Lung (tissue), 12 donors: ENCODE measurements around the gene TSPAN5. TPM values are rescaled to one million over a fixed set of nuclear protein-coding genes. Genes with fewer than 3 reads are reported as not detected.

Source experiments
- ATAC-seq: fragments of 200-7000 bp; cut with Tn5 transposase; one replicate; pipeline ENCODE4 v1.9.1; 2020; ENCODE audit warnings: moderate number of reproducible peaks; ENCODE audit not compliant: insufficient read depth, low FRiP score
- DNase-seq, 3 donors: peaks; one replicate each; pipeline ENCODE4 v3.0.0-alpha.2; 2013 to 2017
- H3K27ac ChIP-seq, 2 donors: one replicate each; pipeline ENCODE4 v1.5.1; 2013; ENCODE audit warnings: mild to moderate bottlenecking in 2 of 2, moderate library complexity in 2 of 2, control low read depth in 1 of 2, inconsistent platforms in 1 of 2, low read depth in 1 of 2, low read length in 1 of 2
- H3K27me3 ChIP-seq, 3 donors: one replicate each; pipeline ENCODE4 v1.5.1; 2013; ENCODE audit warnings: low read length in 2 of 3; ENCODE audit not compliant: control insufficient read depth in 3 of 3, insufficient read depth in 3 of 3
- H3K36me3 ChIP-seq, 4 donors: one replicate each; pipeline ENCODE4 v1.5.1; 2013; ENCODE audit warnings: low read length in 4 of 4, mild to moderate bottlenecking in 1 of 4, moderate library complexity in 1 of 4; ENCODE audit not compliant: control insufficient read depth in 4 of 4, insufficient read depth in 4 of 4
- H3K4me1 ChIP-seq, 5 donors: one replicate each; pipeline ENCODE4 v1.5.1; 2013; ENCODE audit warnings: low read length in 5 of 5, mild to moderate bottlenecking in 2 of 5, moderate library complexity in 1 of 5; ENCODE audit not compliant: control insufficient read depth in 5 of 5, insufficient read depth in 5 of 5
- H3K4me3 ChIP-seq: one replicate; pipeline ENCODE4 v1.5.1; 2013; ENCODE audit warnings: mild to moderate bottlenecking, control low read depth, moderate library complexity
- H3K9ac ChIP-seq, 2 donors: one replicate each; pipeline ENCODE4 v1.5.1; 2013; ENCODE audit warnings: low read length in 2 of 2, control low read depth in 1 of 2; ENCODE audit not compliant: insufficient read depth in 1 of 2
- H3K9me3 ChIP-seq, 4 donors: one replicate each; pipeline ENCODE4 v1.5.1; 2013; ENCODE audit warnings: low read length in 3 of 4, mild to moderate bottlenecking in 1 of 4, moderate library complexity in 1 of 4; ENCODE audit not compliant: control insufficient read depth in 4 of 4, insufficient read depth in 3 of 4
- WGBS, 2 donors: extraction: QIAGEN DNeasy Blood & Tissue Kit; methylation state at CpG; one replicate each; pipeline ENCODE4 v1.1.7; 2013; 5-methylcytosine and 5-hydroxymethylcytosine counted together
- polyA plus RNA-seq, 2 donors: library from polyadenylated mRNA; stranded (reverse); fragments of 200-250 nt; gene quantifications; one replicate each; pipeline ENCODE4 v1.2.1, GENCODE V29; 2013
- total RNA-seq, 2 donors: library from RNA; depleted of rRNA in 1 of 2; stranded (reverse); fragments of >200 nt in 1 of 2; gene quantifications; one replicate each; pipeline ENCODE4 v1.2.1, GENCODE V29; 2014 to 2021
- TF ChIP-seq, protein P1 (sequence below): IDR thresholded peaks from 2 replicates; pipeline ENCODE4 v1.5.1; 2012; ENCODE audit warnings: mild to moderate bottlenecking; ENCODE audit errors: control extremely low read depth, extremely low read depth
- donor health status: control.
- donor health status: control.
- donor health status: Bipolar disorder and iron deficiency.
- donor health status: healthy.
- donor health status: DM: yes; HTN: yes; CAD: no.

Gene TSPAN5
- total and polyA plus RNA-seq, 4 donors, result 1.8 to 24.5 (median 6.3) TPM

GRCh38 chr4:98423009-98423408 is 235.4 kb downstream of the TSPAN5 start:
- Histone ChIP-seq H3K27ac (no peak overlapping the region), H3K4me3 (no peak overlapping the region), H3K9me3 (no peaks in the 10 kb centered on the region), H3K9ac (no peak overlapping the region), H3K4me1 (peaks cover 0 to 2% (median 0%) of the 10 kb centered on the region in 5 donors), H3K36me3 (peaks cover 4 to 16% (median 6%) of the 10 kb centered on the region in 4 donors), H3K27me3 (no peaks in the 10 kb centered on the region)
- DNase-seq (peak in 2 of 3 donors; percentile 5 to 6), ATAC-seq (no peak)
- WGBS, 2 donors, result 86 to 93% methylated on average over 4 of the region's 4 CpGs
- TF ChIP-seq, protein P1, sequence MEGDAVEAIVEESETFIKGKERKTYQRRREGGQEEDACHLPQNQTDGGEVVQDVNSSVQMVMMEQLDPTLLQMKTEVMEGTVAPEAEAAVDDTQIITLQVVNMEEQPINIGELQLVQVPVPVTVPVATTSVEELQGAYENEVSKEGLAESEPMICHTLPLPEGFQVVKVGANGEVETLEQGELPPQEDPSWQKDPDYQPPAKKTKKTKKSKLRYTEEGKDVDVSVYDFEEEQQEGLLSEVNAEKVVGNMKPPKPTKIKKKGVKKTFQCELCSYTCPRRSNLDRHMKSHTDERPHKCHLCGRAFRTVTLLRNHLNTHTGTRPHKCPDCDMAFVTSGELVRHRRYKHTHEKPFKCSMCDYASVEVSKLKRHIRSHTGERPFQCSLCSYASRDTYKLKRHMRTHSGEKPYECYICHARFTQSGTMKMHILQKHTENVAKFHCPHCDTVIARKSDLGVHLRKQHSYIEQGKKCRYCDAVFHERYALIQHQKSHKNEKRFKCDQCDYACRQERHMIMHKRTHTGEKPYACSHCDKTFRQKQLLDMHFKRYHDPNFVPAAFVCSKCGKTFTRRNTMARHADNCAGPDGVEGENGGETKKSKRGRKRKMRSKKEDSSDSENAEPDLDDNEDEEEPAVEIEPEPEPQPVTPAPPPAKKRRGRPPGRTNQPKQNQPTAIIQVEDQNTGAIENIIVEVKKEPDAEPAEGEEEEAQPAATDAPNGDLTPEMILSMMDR, result no peak

DNA sequence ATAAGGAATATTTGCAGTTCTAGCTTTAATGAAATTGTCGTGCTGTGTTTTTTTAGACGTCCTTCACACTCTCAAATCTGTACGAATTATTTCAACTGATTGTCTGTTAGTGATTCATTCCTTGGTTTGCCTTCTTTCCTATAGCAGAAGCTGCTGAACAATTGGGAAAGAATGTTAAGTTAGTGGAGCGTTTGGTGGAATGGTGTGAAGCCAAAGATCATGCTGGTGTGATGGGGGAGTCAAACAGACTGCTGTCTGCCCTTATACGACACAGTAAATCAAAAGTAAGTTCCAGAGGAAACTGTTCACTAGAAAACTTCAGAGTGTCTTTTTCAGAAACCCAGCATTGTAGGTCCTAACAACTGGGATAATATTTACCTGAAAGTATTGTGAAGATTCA is 237.3 kb downstream of the TSPAN5 start:
- 91 to 93% methylated on average over 5 of the region's 5 CpGs for WGBS, 2 donors
- H3K9ac ChIP-seq, result no peak overlapping the region

More for the DNA sequence above, 237.3 kb downstream of the TSPAN5 start:
- Histone ChIP-seq H3K4me1 (peaks cover 0 to 2% (median 0%) of the 10 kb centered on the region in 5 donors), H3K36me3 (peaks cover 4 to 18% (median 6%) of the 10 kb centered on the region in 4 donors), H3K4me3 (no peak overlapping the region), H3K27me3 (no peaks in the 10 kb centered on the region), H3K9me3 (no peaks in the 10 kb centered on the region), H3K27ac (no peak overlapping the region)
- DNase-seq, result no peak
- ATAC-seq, result no peak
- TF ChIP-seq, protein P1, result no peak
